GM12878 (cell line): Measurements from ENCODE around the gene RARG. TPM values are rescaled to one million over a fixed set of nuclear protein-coding genes. Genes with fewer than 3 reads are reported as not detected.

ENCODE experiments used
- ATAC-seq: fragments of 200-7000 bp; cut with Tn5 transposase; 3 replicates; pipeline ENCODE4 v1.9.1; 2020; ENCODE audit warnings: mild to moderate bottlenecking, moderate library complexity
- BruUV-seq: library from RNA; stranded (reverse); fragments of 400-500 nt; replicated peaks from 2 replicates; lab custom pipeline; 2021; lab: Mats Ljungman, UMichigan
- CTCF ChIA-PET: fragments of 300-600 bp; sonication (Branson Sonifier 250); formaldehyde crosslinking; extraction: SDS; loops from one replicate; lab custom pipeline; 2021; ENCODE audit warnings: inconsistent platforms; lab: Yijun Ruan, JAX
- POLR2A ChIA-PET: fragments of 350-600 bp; formaldehyde crosslinking; extraction: SDS; loops from one replicate; lab custom pipeline; 2021; ENCODE audit warnings: inconsistent platforms; lab: Charles Lee
- RAD21 ChIA-PET: fragments of 300-600 bp; sonication (Branson Sonifier 250); formaldehyde crosslinking; loops from one replicate; lab custom pipeline; 2023; ENCODE audit warnings: antibody characterized with exemption; ENCODE audit not compliant: unreplicated experiment; lab: Charles Lee
- SMC1A ChIA-PET: fragments of 300-600 bp; sonication (Branson Sonifier 250); formaldehyde crosslinking; loops from one replicate; lab custom pipeline; 2023; ENCODE audit not compliant: unreplicated experiment, uncharacterized antibody; lab: Charles Lee
- DNase-seq: peaks from one replicate; pipeline ENCODE4 v3.0.0-alpha.2; 2011; ENCODE audit warnings: low read depth, low spot score
- FAIRE-seq: peaks from 3 replicates; lab custom pipeline; 2011; peaks lifted over from hg19 to GRCh38; lab: Jason Lieb, UNC
- H2AFZ ChIP-seq: 2 replicates; pipeline ENCODE4 v1.6.0; 2011; ENCODE audit warnings: low read depth, low read length, control low read depth; ENCODE audit not compliant: control insufficient read depth
- H3K27ac ChIP-seq: 2 replicates; pipeline ENCODE4 v1.5.1; 2011; ENCODE audit warnings: control low read depth; ENCODE audit not compliant: control insufficient read depth, insufficient read depth
- H3K27me3 ChIP-seq, 2 experiments: replicated peaks in 1 of 2; 2 replicates each; pipeline versions ENCODE4 v1.6.0 to v1.6.1; 2011; ENCODE audit warnings: low read length in 1 of 2; ENCODE audit not compliant: control insufficient read depth in 2 of 2, insufficient read depth in 2 of 2
- H3K36me3 ChIP-seq, 2 experiments: 2 replicates each; pipeline ENCODE4 v1.5.1; 2011; ENCODE audit warnings: low read length in 1 of 2; ENCODE audit not compliant: control insufficient read depth in 2 of 2, insufficient read depth in 2 of 2
- H3K4me1 ChIP-seq: 2 replicates; pipeline ENCODE4 v1.6.1; 2011; ENCODE audit warnings: mild to moderate bottlenecking, low read length, moderate library complexity, mixed read lengths; ENCODE audit not compliant: control insufficient read depth, insufficient read depth
- H3K4me2 ChIP-seq: 2 replicates; pipeline ENCODE4 v1.6.0; 2011; ENCODE audit warnings: control low read depth; ENCODE audit not compliant: control insufficient read depth, insufficient read depth
- H3K4me3 ChIP-seq: fragments of 200-600 bp; sonication (generic); 2 replicates; pipeline ENCODE4 v1.5.1; 2016
- H3K79me2 ChIP-seq: 2 replicates; pipeline ENCODE4 v1.6.0; 2011; ENCODE audit warnings: low read length; ENCODE audit not compliant: control insufficient read depth, insufficient read depth
- H3K9ac ChIP-seq: 2 replicates; pipeline ENCODE4 v1.8.0; 2011; ENCODE audit warnings: low read length, control low read depth, mixed read lengths; ENCODE audit not compliant: control insufficient read depth, insufficient read depth
- H3K9me3 ChIP-seq: replicated peaks from 3 replicates; pipeline ENCODE4 v1.5.1; 2011; ENCODE audit warnings: mild to moderate bottlenecking, low read length; ENCODE audit not compliant: control insufficient read depth, insufficient read depth
- H4K20me1 ChIP-seq: 2 replicates; pipeline ENCODE4 v1.6.0; 2011; ENCODE audit not compliant: control insufficient read depth, insufficient read depth
- SMAD1 ChIP-seq: fragments of 450-650 bp; IDR thresholded peaks from 2 replicates; pipeline ENCODE4 v1.6.1; 2018; ENCODE audit warnings: mild to moderate bottlenecking, low read depth; ENCODE audit not compliant: partially characterized antibody
- SPI1 ChIP-seq: IDR thresholded peaks from 2 replicates; pipeline ENCODE4 v1.6.1; 2011; ENCODE audit warnings: low read depth, mild to moderate bottlenecking, low read length, moderate library complexity, borderline replicate concordance; ENCODE audit not compliant: insufficient read depth
- TCF7 ChIP-seq: IDR thresholded peaks from 2 replicates; pipeline ENCODE4 v1.6.1; 2014; ENCODE audit warnings: antibody characterized with exemption, borderline replicate concordance
- WGBS: methylation state at CpG from one replicate; pipeline ENCODE4 v1.1.6; 2016; ENCODE audit warnings: low lambda C conversion rate; ENCODE audit not compliant: insufficient replicate concordance, insufficient coverage; ENCODE audit errors: missing lambda C conversion rate; 5-methylcytosine and 5-hydroxymethylcytosine counted together
- in situ Hi-C: fragments of 300-500 bp; cut with MboI; formaldehyde crosslinking; loops from 9 replicates; pipeline ENCODE4 v1.14.3; 2018; ENCODE audit warnings: mixed read lengths
- intact Hi-C: fragments of 100-400 bp; cut with micrococcal nuclease; formaldehyde crosslinking; loops from one replicate; pipeline ENCODE4 v1.14.2; 2022; ENCODE audit not compliant: unreplicated experiment
- polyA plus RNA-seq, 11 experiments: library from polyadenylated mRNA; depleted of rRNA in 4 of 11; unstranded in 6 of 11; stranded (reverse) in 5 of 11; fragments of >200 nt; fragmentation: Nextera tagmentation in 4 of 11; fragmentation: Illumina TruSeq in 1 of 11; extraction: Ambion mirVana in 4 of 11; extraction: Trizol in 1 of 11; gene quantifications; 1 replicate in 1 of 11; 2 replicates in 10 of 11; pipeline versions ENCODE4 v1.2.1 to v1.2.3, GENCODE V29; 2011 to 2016; ENCODE audit warnings: inconsistent platforms in 2 of 11, missing spikeins in 2 of 11, low read depth in 1 of 11
- total RNA-seq, 4 experiments: library from RNA; depleted of rRNA in 3 of 4; stranded (reverse); fragments of >200 nt in 3 of 4; fragmentation: Illumina TruSeq in 1 of 4; extraction: Trizol in 1 of 4; gene quantifications; 2 replicates each; pipeline versions ENCODE4 v1.2.1 to v1.2.3, GENCODE V29; 2013 to 2021

RARG gene
- total and polyA plus RNA-seq, 10 of the 15 experiments (the other 5 are each of a cell fraction or from before 2014, with no cell fraction given) = 0.27 to 8.1 (median 4.1) TPM

- TF ChIP-seq SMAD1 = no peak
Measured at GRCh38 chr12:53267999-53268629, 36.1 kb upstream of the RARG start, which contains the start of gene ESPL1 (continued).

GRCh38 chr12:53267306-53267998 lies 35.4 kb upstream of the RARG start:
- RAD21 ChIA-PET = interaction anchor here (0.9 to 8.8 kb wide), 16 partner anchors 9 to 233 kb away, joined by 3 to 146 read pairs (median 9); partner anchors contain the start of genes AAAS, CSAD, ITGB7 and PFDN5
- Histone ChIP-seq H3K27me3 (no peaks in the 10 kb centered on the region), H3K9ac (peak overlapping the region; percentile 87), H3K27ac (peak overlapping the region; percentile 89), H3K4me1 (peaks cover 14% of the 10 kb centered on the region), H3K79me2 (peaks cover 26% of the 10 kb centered on the region), H3K4me2 (peak overlapping the region; percentile 89), H3K9me3 (no peaks in the 10 kb centered on the region), H3K36me3 (peaks cover 0 to 9% of the 10 kb centered on the region in 2 experiments; a peak in 1 of 4 replicates), H3K4me3 (peak overlapping the region; percentile 77), H4K20me1 (no peaks in the 10 kb centered on the region), H2AFZ (peak overlapping the region; percentile 94)
- CTCF ChIA-PET = interaction anchor here (0.6 to 7.2 kb wide), 28 partner anchors 9 to 479 kb away, joined by 3 to 134 read pairs (median 6); partner anchors contain the start of genes AAAS, CSAD, ITGB7 and PFDN5
- POLR2A ChIA-PET = interaction anchor here (0.9 to 3.4 kb wide), 17 partner anchors 11 to 163 kb away, joined by 3 to 26 read pairs (median 5); partner anchors contain the start of genes AAAS, ITGB7, PFDN5 and ZNF740
- intact Hi-C loops (loop anchor here (5.0 kb wide), 1 partner anchor 45 kb away; no protein-coding TSS in a partner anchor), in situ Hi-C loops (no loop called here)
- no TSS peak for BruUV-seq
- ATAC-seq (peak; percentile 42), FAIRE-seq (no peak), DNase-seq (no peak)
- TF ChIP-seq SPI1 (0 out of 2 replicates have a peak, but pooled peaks have one; percentile 35), TCF7 (no peak)
- 33% methylated on average over 18 of the region's 18 CpGs for WGBS
- SMC1A ChIA-PET = interaction anchor here (0.6 to 7.7 kb wide), 21 partner anchors 9 to 922 kb away, joined by 3 to 155 read pairs (median 4); partner anchors contain the start of genes AAAS, ITGB7 and PFDN5
